PC-9 (cell line): ENCODE results near the gene PCNX1. TPM values are rescaled to one million over a fixed set of nuclear protein-coding genes. Genes with fewer than 3 reads are reported as not detected.

Source experiments
- BruUV-seq: library from RNA; stranded (reverse); fragments of 400-500 nt; replicated peaks from 2 replicates; lab custom pipeline; 2021; lab: Mats Ljungman, UMichigan
- CTCF ChIA-PET: fragments of 300-600 bp; sonication (Branson Sonifier 250); formaldehyde crosslinking; loops from one replicate; lab custom pipeline; 2022; ENCODE audit warnings: antibody characterized with exemption; lab: Charles Lee
- POLR2A ChIA-PET: fragments of 300-600 bp; sonication (Branson Sonifier 250); formaldehyde crosslinking; loops from one replicate; lab custom pipeline; 2022; ENCODE audit warnings: antibody characterized with exemption; ENCODE audit not compliant: unreplicated experiment; lab: Charles Lee
- DNase-seq, 2 experiments: peaks; one replicate each; pipeline versions ENCODE4 v3.0.0 to v3.0.0-alpha.2; 2015 to 2022; ENCODE audit warnings: mixed read lengths in 1 of 2
- H2AFZ ChIP-seq: fragments of 200-600 bp; sonication (generic); 2 replicates; pipeline ENCODE4 v1.8.1; 2017; ENCODE audit warnings: antibody characterized with exemption
- H3F3A ChIP-seq: fragments of 200-600 bp; sonication (generic); 2 replicates; pipeline ENCODE4 v1.8.1; 2017; ENCODE audit warnings: antibody characterized with exemption, mild to moderate bottlenecking, low read depth; ENCODE audit not compliant: insufficient read depth
- H3K27ac ChIP-seq: fragments of 200-600 bp; sonication (generic); 2 replicates; pipeline ENCODE4 v1.6.1; 2016; ENCODE audit warnings: mixed run types
- H3K27me3 ChIP-seq: fragments of 200-600 bp; sonication (generic); 2 replicates; pipeline ENCODE4 v1.6.1; 2016; ENCODE audit warnings: low read depth, mixed run types; ENCODE audit not compliant: insufficient read depth
- H3K36me3 ChIP-seq: fragments of 200-600 bp; sonication (generic); 2 replicates; pipeline ENCODE4 v1.6.1; 2016; ENCODE audit warnings: low read depth, mixed run types
- H3K4me1 ChIP-seq: fragments of 200-600 bp; sonication (generic); replicated peaks from 2 replicates; pipeline ENCODE4 v1.6.1; 2016; ENCODE audit warnings: mixed run types; ENCODE audit not compliant: insufficient read depth
- H3K4me2 ChIP-seq: fragments of 200-600 bp; sonication (generic); 2 replicates; pipeline ENCODE4 v1.6.1; 2017; ENCODE audit warnings: mixed run types
- H3K4me3 ChIP-seq: fragments of 200-600 bp; sonication (generic); 2 replicates; pipeline ENCODE4 v1.6.1; 2016; ENCODE audit warnings: mixed run types
- H3K79me2 ChIP-seq: fragments of 200-600 bp; sonication (generic); 2 replicates; pipeline ENCODE4 v1.6.1; 2017; ENCODE audit warnings: low read depth, mixed run types
- H3K9me2 ChIP-seq: fragments of 200-600 bp; sonication (generic); 2 replicates; pipeline ENCODE4 v1.8.1; 2017; ENCODE audit warnings: mild to moderate bottlenecking; ENCODE audit not compliant: insufficient read depth
- H3K9me3 ChIP-seq: fragments of 200-600 bp; sonication (generic); 2 replicates; pipeline ENCODE4 v1.8.1; 2016; ENCODE audit warnings: low read depth; ENCODE audit not compliant: insufficient read depth
- H4K20me1 ChIP-seq: fragments of 200-600 bp; sonication (generic); 2 replicates; pipeline ENCODE4 v1.8.1; 2017; ENCODE audit not compliant: insufficient read depth
- CTCF ChIP-seq: fragments of 200-600 bp; sonication (generic); conservative IDR thresholded peaks from 2 replicates; pipeline ENCODE4 v1.6.1; 2017; ENCODE audit warnings: mixed run types, antibody characterized with exemption, mild to moderate bottlenecking, moderate library complexity
- EZH2 ChIP-seq: fragments of 200-600 bp; sonication (generic); IDR thresholded peaks from 2 replicates; pipeline ENCODE4 v1.8.0; 2017; ENCODE audit warnings: antibody characterized with exemption, low read depth
- intact Hi-C: fragments of 100-400 bp; cut with micrococcal nuclease; formaldehyde crosslinking; loops from one replicate; pipeline ENCODE4 v1.10.0; 2022; ENCODE audit not compliant: unreplicated experiment
- total RNA-seq: library from RNA; stranded (reverse); gene quantifications from 2 replicates; pipeline ENCODE4 v1.2.3, GENCODE V29; 2021

Gene PCNX1
- total RNA-seq, 1 experiment from 2014 or later = 37.6 TPM

GRCh38 chr14:71139294-71139946, 232.2 kb downstream of the PCNX1 start:
- peaks cover 4% of the 10 kb centered on the region; the same call in 1 of the 2 replicates for H3K79me2 ChIP-seq
- H3K4me1 ChIP-seq = peaks cover 40% of the 10 kb centered on the region
- no peak overlapping the region for H2AFZ ChIP-seq
- H3K27me3 ChIP-seq = no peaks in the 10 kb centered on the region
- ChIA-PET POLR2A (no interaction called here), CTCF (interaction anchor here (0.6 kb wide), 1 partner anchor 117 kb away, joined by 3 read pairs; no protein-coding TSS in a partner anchor)
- no peak for DNase-seq
- H3K9me2 ChIP-seq = no peaks in the 10 kb centered on the region
- H3K4me3 ChIP-seq = no peak overlapping the region
- intact Hi-C loops = loop anchor here (1.0 kb wide), 4 partner anchors 182 to 1897 kb away; no protein-coding TSS in a partner anchor
- no peak overlapping the region for H3K4me2 ChIP-seq
- H4K20me1 ChIP-seq = no peaks in the 10 kb centered on the region
- BruUV-seq = no TSS peak
- peaks cover 34% of the 10 kb centered on the region for H3F3A ChIP-seq
- peaks cover 13% of the 10 kb centered on the region; the same call in 1 of the 2 replicates for H3K9me3 ChIP-seq
- TF ChIP-seq CTCF (no peak; the same call in 1 of the 2 replicates), EZH2 (no peak)
- H3K36me3 ChIP-seq = no peaks in the 10 kb centered on the region
- H3K27ac ChIP-seq = no peak overlapping the region

- intact Hi-C loops = loop anchor here (5.0 kb wide), 1 partner anchor 1878 kb away; the partner anchor contains the start of gene GALNT16
These were observed 232.9 kb downstream of the PCNX1 start for GRCh38 chr14:71140157-71140556.

More at GRCh38 chr14:71140157-71140556, 232.9 kb downstream of the PCNX1 start:
- BruUV-seq = no TSS peak
- H3K4me3 ChIP-seq = no peak overlapping the region
- no peak overlapping the region for H2AFZ ChIP-seq
- TF ChIP-seq CTCF (no peak), EZH2 (no peak)
- ChIA-PET CTCF (no interaction called here), POLR2A (no interaction called here)
- peaks cover 38% of the 10 kb centered on the region for H3F3A ChIP-seq
- no peaks in the 10 kb centered on the region for H4K20me1 ChIP-seq
- H3K27me3 ChIP-seq = no peaks in the 10 kb centered on the region
- 0 out of 2 replicates have a peak overlapping the region, but pooled peaks have one; percentile 90 for H3K27ac ChIP-seq
- no peaks in the 10 kb centered on the region for H3K36me3 ChIP-seq
- peaks cover 4% of the 10 kb centered on the region; the same call in 1 of the 2 replicates for H3K79me2 ChIP-seq
- H3K4me2 ChIP-seq = no peak overlapping the region
- H3K9me2 ChIP-seq = no peaks in the 10 kb centered on the region
- peaks cover 13% of the 10 kb centered on the region; the same call in 1 of the 2 replicates for H3K9me3 ChIP-seq
- DNase-seq = no peak
- H3K4me1 ChIP-seq = peaks cover 48% of the 10 kb centered on the region
